Left colon (tissue), 2 donors: Measurements from ENCODE around the gene LPCAT4. TPM values are rescaled to one million over a fixed set of nuclear protein-coding genes. Genes with fewer than 3 reads are reported as not detected.
A peak's percentile ranks its signal among the peaks of the same experiment; 100 is the strongest.

Experiments
- ATAC-seq: fragments of 200-7000 bp; cut with Tn5 transposase; one replicate; pipeline ENCODE4 v1.9.1; 2020; ENCODE audit warnings: mild to moderate bottlenecking, moderate library complexity
- DNase-seq, 2 donors: peaks; one replicate each; pipeline ENCODE4 v3.0.0-alpha.2; 2020
- intact Hi-C, 2 donors: fragments of 100-400 bp; cut with DNase I in 1 of 2; cut with micrococcal nuclease in 1 of 2; formaldehyde crosslinking; loops; one replicate each; pipeline versions ENCODE4 v1.11.2 to v1.14.0; 2022; cut with DNase I, micrococcal nuclease
- total RNA-seq, 2 donors: library from RNA; stranded (reverse); fragmentation: NEBNext Ultra II Directional; extraction: Animal tissue kit (Norgen Biotek cat#: 25700); gene quantifications; one replicate each; pipeline ENCODE4 v1.2.1, GENCODE V29; 2021
- donor health status: DM: no; HTN: no; CAD: no.
- donor health status: DM: yes; HTN: yes; CAD: no.

LPCAT4 gene
- total RNA-seq, 2 donors from 2014 or later: 215 to 225 TPM

GRCh38 chr15:34341381-34342212 lies 25.4 kb downstream of the LPCAT4 start:
- ATAC-seq (no peak), DNase-seq (no peak)
- intact Hi-C loops: no loop called here

DNA sequence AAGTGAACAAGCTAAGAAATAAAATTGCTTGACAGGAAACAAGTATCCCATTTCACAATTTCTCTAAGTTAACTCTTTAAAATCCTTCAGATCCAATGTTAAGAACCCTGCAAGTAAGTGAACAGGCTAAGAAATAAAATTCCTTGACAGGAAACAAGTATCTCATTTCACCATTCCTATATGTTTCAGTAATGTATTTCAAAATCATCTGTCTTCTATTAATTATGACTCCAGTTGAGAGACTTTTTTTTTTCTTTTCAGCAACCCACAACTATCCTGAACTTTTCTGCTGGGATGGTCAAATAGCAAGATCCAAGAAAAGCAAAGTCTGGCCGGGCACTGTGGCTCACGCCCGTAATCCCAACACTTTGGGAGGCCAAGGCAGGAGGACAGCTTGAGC lies 27.1 kb downstream of the LPCAT4 start:
- no peak for DNase-seq
- intact Hi-C loops: no loop called here
- no peak for ATAC-seq

DNA sequence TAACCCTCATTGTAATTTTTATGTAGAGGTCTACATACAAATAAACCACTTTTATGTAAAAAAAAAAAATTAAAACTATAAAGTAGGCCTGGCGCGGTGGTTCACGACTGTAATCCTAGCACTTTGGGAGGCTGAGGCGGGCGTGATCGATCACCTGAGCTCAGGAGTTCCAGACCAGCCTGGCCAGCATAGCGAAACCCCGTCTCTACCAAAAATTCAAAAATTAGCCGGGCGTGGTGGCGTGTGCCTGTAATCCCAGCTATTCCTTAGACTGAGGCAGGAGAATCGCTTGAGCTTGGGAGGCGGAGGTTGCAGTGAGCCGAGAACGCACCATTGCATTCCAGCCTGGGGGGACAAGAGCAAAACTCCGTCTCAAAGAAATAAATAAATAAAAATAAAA lies 28.6 kb downstream of the LPCAT4 start:
- DNase-seq: no peak

DNA sequence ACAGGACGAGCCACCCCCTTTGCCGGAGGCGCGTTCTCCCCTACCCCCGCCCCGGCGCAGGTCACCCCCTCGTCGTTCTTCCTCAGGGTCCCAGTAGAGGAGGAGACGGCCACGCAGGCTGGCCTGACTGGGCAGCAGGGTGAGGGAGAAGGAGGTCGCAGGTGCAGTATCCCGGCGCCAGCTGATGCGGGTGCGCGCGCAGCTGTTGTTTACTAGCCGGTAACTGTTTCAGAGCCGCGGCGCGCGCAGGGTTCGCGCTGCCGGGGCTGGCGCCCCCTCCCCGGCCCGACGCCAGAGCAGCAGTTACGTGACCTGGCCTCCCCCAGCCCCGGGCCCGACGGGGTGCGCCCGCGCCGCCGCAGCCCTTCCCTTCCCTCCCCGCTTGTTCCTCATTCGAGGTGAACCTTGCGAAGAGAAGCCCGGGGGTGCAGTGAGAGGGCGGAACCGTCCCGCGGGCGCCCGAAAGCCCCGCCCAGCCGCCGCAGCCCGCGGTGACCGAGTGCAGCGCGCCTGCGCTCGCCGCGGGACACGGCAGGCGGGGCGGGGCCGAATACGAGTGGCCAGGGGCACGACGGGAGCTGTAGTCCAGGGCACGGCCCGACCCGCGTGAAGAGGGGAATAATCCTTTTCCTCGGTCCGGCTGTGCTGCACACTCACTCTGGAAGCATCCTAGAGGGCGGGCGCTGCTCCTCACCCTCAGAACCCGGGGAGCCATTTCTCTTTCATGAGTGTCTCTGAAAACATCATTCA lies 29.3 kb downstream of the LPCAT4 start, which contains the start of gene SLC12A6:
TSS of gene SLC12A6 (minus strand) at position 225 of the 750 bp plus-strand sequence. CDS start 1,101 bp downstream, outside the sequence.
- intact Hi-C loops: no loop called here
- ATAC-seq: peak; percentile 96
- DNase-seq: peak; percentile 88 to 95

More for the DNA sequence above, 28.6 kb downstream of the LPCAT4 start:
- ATAC-seq: no peak
- intact Hi-C loops: no loop called here

DNA sequence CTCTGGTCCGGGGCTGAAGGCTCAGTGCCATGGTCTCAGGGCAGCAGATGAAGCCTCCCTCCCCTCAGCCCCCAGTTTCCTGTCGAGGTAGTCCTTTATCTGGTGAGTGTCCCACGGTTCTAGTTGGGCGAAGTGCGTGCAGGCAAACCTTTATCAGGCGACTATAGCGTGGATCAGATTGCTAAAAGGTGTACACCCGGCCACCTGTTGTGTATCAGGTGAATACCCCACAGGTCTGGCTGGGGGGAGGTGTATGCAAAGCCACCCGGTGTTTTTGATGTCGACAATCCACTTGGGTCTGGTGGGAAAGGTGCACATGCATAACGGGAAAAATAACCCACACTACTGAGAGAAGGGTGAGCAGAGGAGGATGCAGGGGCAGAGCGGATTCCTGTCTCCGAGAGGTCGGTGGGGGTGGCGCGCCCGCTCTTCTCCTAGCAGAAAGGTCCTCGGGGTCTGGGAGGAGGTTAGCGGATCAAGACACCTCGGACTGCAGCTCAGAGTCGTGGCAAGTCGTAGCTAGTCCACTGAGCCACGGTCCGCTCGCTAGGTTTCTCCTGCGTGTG lies 29.9 kb downstream of the LPCAT4 start:
- DNase-seq (peak in 1 of 2 donors; percentile 27), ATAC-seq (peak; percentile 21)
- intact Hi-C loops: no loop called here

DNA sequence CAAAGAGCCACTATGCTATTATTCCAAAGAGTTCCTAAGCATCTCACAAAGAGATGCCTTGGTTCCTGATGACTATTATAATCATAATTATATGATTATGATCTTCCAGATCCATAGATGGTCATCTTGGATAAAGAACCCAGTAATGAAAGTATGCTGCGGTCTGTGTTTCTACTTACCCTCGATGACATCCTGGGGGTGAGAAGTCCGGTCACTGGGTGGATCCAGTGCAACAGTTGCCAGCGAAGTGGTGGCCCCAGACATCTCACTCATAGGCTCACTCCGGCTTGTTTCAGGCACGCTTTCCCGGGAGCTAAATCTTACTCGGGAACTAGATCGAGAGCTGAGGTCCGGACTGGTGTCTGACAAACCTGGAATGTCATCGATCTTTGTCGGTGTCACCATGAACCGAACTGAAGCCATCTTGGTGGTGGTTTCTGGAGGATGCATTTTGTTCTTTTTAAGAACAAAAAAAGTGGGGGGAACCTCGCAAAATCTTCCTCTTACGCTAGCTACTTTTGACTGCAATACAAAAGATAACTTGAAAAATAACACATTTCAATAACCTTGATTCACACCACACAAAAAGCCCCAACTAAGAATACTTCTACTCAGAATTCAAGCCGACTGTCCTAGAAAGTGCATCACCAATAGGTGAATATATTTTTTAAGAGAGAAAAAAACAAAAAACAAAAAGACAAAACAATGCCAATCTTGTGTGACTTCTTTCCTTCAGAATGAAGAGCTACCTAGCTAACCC lies 30.6 kb downstream of the LPCAT4 start:
- intact Hi-C loops: no loop called here
- DNase-seq: no peak
- ATAC-seq: no peak

DNA sequence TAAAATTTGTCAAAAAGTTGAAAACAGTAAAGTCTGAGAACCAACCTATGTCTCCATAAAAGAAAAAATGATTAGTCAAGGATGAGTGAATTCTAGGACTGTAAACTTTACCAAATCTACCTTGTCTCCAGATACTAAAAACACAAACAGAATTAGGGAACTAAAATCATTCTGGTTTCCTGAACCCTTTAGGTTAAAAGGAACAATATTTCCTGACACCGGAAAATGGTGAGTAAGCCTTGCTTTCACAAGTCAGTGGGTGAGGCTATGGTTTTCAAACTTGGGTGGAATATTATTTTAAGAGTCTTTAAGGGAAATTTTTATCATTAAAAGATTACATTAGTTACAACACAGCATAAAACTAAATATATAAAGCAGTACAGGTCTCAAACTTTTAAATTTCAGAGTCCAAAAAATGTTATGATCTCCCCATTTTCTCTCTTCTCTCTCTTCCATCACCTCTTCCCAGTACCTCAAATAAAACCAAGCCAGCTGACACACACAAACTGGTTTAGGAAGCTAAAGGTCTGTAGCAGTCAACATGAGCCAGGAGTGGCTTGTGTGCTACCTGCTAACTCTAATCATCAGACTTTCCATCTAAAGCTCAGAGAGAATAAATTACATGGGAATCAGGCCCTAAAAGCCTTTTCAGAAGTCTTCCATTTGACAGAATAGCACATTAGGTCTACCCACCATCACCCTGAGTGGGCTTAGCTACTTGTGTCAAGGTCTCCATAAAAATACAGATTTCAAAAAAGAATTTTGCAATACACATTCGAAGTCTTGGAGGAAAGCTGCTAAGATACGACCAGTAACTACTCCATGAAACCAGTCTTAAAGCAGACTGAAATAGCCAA lies 31.6 kb downstream of the LPCAT4 start:
- intact Hi-C loops: no loop called here
- ATAC-seq: no peak
- no peak for DNase-seq

GRCh38 chr15:34334672-34335071 lies 32.3 kb downstream of the LPCAT4 start:
- no peak for ATAC-seq
- intact Hi-C loops: no loop called here
- no peak for DNase-seq

GRCh38 chr15:34332553-34333120 lies 34.4 kb downstream of the LPCAT4 start:
- intact Hi-C loops: no loop called here
- ATAC-seq (no peak), DNase-seq (no peak)

DNA sequence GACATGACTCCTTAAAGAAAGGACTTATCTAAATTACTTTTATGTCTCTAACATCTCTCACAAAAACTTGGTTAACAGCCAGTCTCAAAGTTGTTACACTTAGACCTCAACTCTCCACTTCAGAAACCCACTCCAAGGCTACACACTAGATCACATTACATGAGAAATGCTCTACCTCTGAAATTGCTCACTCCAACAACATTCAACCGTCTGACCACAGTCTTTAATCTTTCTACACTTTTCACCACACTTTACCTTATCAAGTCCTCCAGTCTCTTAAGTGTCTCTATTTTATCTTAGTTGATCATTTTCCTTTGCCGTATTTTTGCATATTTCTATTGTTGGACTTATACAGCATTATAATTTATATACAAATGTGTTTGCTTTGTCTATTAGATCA lies 35.2 kb downstream of the LPCAT4 start:
- DNase-seq (no peak), ATAC-seq (no peak)
- intact Hi-C loops: no loop called here

DNA sequence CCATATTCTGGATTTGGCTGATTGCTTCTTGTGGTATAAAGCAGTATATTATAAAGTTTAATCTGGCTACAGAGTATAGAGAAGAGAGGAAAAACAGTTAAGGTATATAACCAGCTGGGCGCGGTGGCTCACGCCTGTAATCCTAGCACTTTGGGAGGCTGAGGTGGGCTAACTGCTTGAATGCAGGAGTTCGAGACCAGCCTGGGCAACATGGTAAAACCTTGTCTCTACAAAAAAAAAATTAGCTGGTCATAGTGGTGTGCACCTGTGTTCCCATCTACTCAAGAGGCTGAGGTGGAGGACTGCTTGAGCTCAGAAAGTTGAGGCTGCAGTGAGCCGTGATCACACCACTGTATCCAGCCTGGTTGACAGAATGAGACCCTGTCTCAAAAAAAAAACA lies 36.7 kb downstream of the LPCAT4 start:
- no peak for ATAC-seq
- no peak for DNase-seq
- intact Hi-C loops: no loop called here

DNA sequence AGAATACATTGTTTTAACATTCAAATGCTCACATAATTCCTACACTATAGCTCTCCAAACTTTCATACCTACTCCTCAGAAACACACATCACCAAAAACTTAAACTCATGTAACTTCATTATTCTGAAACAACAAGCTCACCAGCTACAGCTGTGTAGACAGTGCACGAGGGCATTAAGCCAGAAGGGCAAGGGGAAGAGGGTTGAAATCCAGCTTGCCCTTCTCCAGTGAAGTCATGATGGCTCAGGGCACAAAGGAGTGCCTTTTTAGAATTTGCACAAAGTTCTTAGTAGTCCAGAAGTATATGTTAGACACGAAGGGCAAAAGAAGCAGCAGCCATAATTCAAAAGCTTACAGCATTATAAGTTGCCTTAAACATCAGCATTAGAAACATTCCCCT lies 38.0 kb downstream of the LPCAT4 start:
- DNase-seq (no peak), ATAC-seq (no peak)
- intact Hi-C loops: no loop called here

- intact Hi-C loops: no loop called here
- DNase-seq: no peak
- no peak for ATAC-seq
These were observed 39.1 kb downstream of the LPCAT4 start for GRCh38 chr15:34327906-34328305.

DNA sequence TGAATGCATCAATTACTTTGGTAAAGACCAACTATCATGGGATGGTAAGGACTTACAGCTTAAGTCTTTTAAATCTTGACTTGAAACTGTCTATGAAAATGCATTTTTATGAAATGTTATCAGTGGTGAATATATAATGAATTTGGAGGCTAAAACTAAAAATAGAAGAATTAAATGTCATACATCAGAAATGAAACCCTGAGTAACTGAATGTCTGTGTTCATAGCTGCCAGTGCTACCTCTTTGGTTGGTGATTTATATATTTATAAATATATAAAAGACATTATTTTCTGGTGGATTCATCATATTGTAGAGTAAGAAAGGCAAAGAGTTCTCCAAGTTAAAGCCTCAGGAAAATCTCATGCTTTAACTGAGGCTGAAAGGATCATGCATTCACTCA lies 41.6 kb downstream of the LPCAT4 start:
- DNase-seq (no peak), ATAC-seq (no peak)
- intact Hi-C loops: no loop called here

DNA sequence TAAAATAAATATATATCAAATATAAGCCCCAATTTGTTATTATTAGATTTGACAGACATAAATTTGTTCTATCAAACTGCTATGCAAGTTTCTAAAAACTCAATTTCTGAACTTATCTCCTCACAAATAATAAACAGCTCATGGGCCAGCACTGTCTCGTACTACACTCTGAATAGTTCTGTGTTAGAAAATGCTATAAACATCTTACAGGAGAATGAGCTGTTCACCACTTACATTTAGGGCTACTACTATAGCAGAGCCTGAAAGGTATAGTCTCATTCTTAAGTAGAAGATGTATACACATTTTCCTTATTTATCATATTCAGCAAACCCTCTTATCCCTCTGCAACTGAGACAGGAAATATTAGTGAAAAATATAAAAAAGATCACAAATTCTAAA lies 42.1 kb downstream of the LPCAT4 start:
- no peak for DNase-seq
- ATAC-seq: no peak
- intact Hi-C loops: no loop called here

DNA sequence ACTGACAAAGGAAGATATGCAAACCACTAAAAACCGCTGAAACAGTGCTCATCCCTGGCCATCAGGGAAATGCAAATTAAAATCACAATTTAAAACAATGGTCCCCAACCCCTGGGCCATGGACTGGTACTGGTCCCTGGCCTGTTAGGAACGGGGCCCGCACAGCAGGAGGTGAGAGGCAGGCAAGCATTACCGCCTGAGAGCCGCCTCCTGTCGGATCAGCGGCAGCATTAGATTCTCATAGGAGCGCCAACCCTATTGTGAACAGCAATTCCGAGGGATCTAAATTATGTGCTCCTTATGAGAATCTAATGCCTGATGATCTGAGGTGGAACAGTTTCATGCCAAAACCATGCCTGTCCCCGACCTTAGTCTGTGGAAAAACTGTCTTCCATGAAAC lies 43.8 kb downstream of the LPCAT4 start:
- ATAC-seq (no peak), DNase-seq (no peak)
- intact Hi-C loops: no loop called here

- DNase-seq: peak; percentile 68 to 75
- intact Hi-C loops: no loop called here
- peak; percentile 100 for ATAC-seq
These were observed 48.5 kb downstream of the LPCAT4 start for GRCh38 chr15:34318277-34319079.
